GM11168 (cell line): ENCODE results near the gene GLUD1.
"Not testable (repeated sequence)": the region's sequence is repeated elsewhere in the genome, so short reads cannot be mapped to it uniquely, and the experiment has no call there.

ENCODE experiments used
- in situ Hi-C: fragments of 300-500 bp; cut with MboI; formaldehyde crosslinking; loops from one replicate; pipeline ENCODE4 v1.12.0; 2022; ENCODE audit warnings: low sequenced_read_pairs; ENCODE audit not compliant: unreplicated experiment

GLUD1 gene

GRCh38 chr10:87094373-87095235, at the start of gene GLUD1, which contains the start of gene SHLD2:
GLUD1 (minus strand) TSS chr10:87094843; CDS start chr10:87094769, 74 bp downstream.
SHLD2 (plus strand) TSS chr10:87095206; CDS start chr10:87151355, 56,149 bp downstream.
- in situ Hi-C loops: no loop called here

DNA sequence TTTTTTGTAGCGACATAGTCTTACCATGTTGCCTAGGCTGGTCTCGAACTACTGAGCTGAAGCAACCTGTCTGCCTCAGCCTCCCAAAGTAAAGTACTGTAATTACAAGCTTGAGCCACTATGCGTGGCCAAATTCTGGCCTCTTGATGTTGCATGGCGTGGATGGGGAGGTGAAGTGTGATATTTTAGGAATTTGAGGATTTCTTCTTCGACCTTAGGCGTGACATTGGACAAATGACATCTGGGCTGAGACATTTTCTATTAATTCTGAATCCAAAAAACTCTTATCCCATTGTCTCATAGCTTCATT, 48.4 kb upstream of the GLUD1 start:
- in situ Hi-C loops: not testable (repeated sequence)

- in situ Hi-C loops: not testable (repeated sequence)
Measured at GRCh38 chr10:87142230-87143108, 47.8 kb upstream of the GLUD1 start.

DNA sequence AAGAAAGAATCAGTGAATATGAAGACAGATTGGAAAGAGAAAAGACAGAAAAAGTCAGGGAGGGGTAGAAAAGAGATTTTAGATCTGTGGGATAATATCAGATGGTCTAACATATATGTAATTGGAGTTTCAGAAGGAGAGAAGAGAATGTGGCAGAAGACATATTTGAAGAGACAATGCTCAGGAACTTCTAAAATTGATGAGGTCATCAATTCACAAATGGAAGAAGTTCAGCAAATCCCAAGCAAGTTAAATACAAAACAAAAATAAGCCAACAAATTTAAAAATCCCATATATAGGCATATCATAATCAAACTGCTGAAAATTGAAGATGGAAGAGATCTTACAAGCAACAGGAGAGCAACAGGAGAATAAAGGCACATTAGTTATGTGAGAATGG, 42.8 kb upstream of the GLUD1 start:
- in situ Hi-C loops: not testable (repeated sequence)

- in situ Hi-C loops: not testable (repeated sequence)
Measured at GRCh38 chr10:87134440-87134839, 39.8 kb upstream of the GLUD1 start.

DNA sequence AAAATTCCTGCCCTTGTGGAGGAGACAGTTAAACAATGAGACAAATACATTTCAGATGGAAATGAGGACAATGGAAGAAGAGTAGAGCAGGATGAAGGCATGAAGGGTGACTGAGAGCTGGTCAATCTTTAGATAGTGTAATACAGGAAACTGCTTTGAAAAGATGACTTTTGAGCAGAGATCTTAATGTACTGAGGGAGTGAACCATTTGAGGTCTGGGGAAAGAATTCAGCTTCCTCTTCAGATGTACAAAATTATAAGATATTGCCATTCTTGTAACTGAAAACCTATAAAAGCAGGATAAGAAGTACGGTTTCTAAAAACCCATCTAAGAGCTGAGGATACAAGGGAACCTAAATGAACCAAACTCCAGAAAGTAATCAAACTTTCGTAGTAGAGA, 39.3 kb upstream of the GLUD1 start:
- in situ Hi-C loops: not testable (repeated sequence)

DNA sequence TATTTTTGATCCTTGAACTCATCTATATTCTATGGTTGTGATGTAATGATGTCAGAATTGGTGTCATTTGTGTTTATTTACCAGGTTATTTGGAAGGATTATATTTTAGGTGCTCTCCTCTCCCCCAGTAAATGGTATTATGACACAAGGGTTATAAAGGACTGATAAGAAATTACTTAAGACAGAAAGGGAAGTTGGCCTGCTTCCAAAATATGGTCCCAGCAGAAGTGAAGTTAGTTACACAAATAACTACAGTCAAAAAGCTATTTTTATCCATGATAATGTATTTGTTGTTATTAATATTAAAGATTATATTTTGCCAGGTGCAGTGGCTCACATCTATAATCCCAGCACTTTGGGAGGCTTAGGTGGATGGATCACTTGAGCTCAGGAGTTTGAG, 37.5 kb upstream of the GLUD1 start:
- in situ Hi-C loops: not testable (repeated sequence)

GRCh38 chr10:87127607-87128156, 33.0 kb upstream of the GLUD1 start:
- in situ Hi-C loops: not testable (repeated sequence)

GRCh38 chr10:87127048-87127447, 32.4 kb upstream of the GLUD1 start:
- in situ Hi-C loops: not testable (repeated sequence)

GRCh38 chr10:87123351-87123750, 28.7 kb upstream of the GLUD1 start:
- in situ Hi-C loops: not testable (repeated sequence)

DNA sequence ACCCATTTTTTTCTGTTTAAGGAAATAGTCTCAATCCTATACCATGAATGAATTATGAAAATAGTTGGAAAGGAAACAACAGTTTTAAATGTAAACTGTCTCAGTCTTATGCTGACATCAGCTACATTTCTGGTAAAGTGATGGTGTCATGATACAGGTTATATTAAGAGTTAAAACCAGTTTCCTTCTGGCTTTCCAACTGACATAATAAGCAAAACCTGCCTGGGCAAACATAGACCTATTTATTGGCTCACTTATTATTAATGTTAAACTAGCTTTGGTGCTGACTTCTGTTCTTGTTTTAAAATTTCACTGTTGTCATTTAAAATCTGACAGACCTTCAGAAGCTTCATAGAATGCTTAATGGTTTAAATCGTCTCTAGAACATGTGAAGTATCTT, 24.4 kb upstream of the GLUD1 start:
- in situ Hi-C loops: not testable (repeated sequence)

DNA sequence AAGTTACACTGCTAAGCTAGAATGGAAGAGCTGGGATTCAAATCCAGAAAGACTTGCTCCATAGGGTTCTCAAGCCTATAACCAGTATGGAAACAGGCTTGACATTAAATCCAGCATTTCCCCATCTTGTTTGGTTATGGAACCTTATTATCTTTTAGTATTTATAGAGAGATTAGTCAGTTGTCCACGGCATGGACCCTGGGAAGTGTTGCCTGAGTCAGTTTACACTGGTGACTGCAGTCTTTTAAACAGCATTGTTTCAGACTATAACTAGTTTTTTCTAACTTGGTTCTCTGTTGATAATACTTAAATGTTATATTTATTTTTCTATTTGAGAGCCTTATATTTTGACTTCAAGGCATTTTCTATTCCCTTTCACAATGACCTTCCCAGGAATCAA, 23.5 kb upstream of the GLUD1 start:
- in situ Hi-C loops: not testable (repeated sequence)

DNA sequence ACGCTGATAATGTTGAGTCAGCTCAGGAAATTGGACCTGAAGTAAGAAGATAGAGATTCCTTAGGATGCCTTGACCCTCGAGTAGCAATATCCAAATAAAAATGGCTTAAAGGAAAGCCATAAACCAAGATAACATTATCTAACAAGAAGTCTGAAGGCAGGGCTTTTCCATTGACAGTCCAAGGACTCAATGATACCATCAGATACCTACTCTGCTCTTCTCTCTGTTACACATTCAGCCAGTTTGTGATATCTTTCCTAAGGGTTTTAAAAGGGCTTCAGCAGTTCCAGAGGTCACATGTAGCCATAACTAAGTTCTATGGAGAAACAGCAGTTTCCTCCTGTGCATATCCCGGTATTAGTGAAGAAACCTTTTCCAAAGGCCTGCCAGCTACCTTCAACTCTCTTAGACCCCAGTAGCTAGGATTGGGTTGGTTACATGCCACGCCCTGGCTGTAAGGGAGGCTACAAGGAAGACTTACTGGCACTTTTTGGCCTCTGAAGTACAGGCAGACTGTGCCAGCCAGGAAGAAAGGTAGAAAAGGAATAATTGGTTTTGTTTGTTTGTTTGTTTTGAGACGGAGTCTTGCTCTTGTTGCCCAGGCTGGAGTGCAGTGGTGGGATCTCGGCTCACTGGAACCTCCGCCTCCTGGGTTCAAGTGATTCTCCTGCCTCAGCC, 10.9 kb upstream of the GLUD1 start:
- in situ Hi-C loops: no loop called here

DNA sequence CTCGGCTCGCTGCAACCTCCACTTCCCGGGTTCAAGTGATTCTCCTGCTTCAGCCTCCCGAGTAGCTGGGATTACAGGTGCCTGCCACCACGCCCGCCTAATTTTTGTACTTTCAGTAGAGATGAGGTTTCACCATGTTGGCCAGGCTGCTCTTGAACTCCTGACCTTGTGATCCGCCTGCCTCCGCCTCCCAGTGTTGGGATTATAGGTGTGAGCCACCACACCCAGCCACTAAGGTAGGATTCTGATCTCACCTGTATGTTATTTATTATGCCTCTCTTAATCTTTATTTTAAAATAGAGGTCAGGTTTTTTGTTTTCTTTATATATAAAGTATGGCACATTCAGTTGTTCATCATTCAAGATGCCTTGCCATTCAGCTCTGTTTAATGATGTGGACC, 10.1 kb upstream of the GLUD1 start:
- in situ Hi-C loops: not testable (repeated sequence)

DNA sequence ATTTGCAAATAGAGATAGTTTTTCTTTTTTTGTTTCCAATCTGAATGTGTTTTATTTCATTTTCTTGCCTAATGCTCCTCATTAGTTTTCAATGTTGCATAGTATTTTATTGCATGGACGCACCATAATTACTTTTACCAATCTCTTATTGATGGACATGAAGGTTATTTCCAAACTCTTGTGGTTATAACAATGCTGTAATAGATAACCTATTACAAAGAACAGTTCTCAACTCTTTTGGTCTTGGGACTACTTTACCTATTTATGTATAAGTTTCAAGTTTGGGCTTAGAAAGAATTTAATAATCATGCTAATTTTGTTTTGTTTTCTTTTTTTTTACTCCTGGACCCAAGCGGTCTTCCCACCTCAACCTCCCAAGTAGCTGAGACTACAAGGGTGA, 7.4 kb upstream of the GLUD1 start:
- in situ Hi-C loops: no loop called here

GRCh38 chr10:87095236-87095945, 748 bp upstream of the GLUD1 start:
- in situ Hi-C loops: no loop called here

- in situ Hi-C loops: no loop called here
Measured at GRCh38 chr10:87093632-87094372, 841 bp downstream of the GLUD1 start.

- in situ Hi-C loops: no loop called here
Measured at GRCh38 chr10:87092861-87093631, 1.6 kb downstream of the GLUD1 start.
